Raji (cell line): ENCODE data around the gene PLG.
"Not testable (repeated sequence)": the region's sequence is repeated elsewhere in the genome, so short reads cannot be mapped to it uniquely, and the experiment has no call there.

ENCODE experiments used
- POLR2A ChIP-seq: IDR thresholded peaks from 2 replicates; pipeline ENCODE4 v1.6.1; 2011; ENCODE audit warnings: low read depth, low read length, control low read depth; ENCODE audit not compliant: insufficient read depth

The PLG gene

GRCh38 chr6:160701918-160702680 is at the start of gene PLG:
TSS of gene PLG (plus strand) at chr6:160702244. CDS start at chr6:160702305, 61 bp downstream.
- TF ChIP-seq POLR2A, result not testable (repeated sequence)

DNA sequence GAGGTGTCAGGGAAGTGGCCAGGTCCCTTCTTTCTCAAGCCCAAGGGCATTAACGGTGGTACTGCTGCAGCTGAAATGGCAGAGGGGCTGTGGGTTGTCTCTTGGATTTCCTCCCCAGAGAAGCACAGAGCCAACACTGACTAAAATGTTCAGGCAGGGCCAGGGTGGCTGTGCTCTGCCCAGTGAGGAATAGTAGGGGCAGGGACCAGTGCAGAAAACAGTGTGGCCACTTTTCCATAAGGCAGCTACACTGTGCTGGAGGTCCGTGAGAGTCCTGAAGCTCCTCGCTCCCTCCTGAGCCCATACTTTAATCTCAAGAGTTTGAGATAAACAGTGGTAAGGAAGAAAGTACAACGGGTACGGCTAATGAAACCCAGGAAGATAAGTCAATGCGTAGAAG is 42.5 kb upstream of the PLG start:
- TF ChIP-seq POLR2A, result no peak

- TF ChIP-seq POLR2A, result no peak
Measured at GRCh38 chr6:160661216-160661615, 40.8 kb upstream of the PLG start.

- no peak for TF ChIP-seq POLR2A
Measured at GRCh38 chr6:160662429-160662828, 39.6 kb upstream of the PLG start.

GRCh38 chr6:160662842-160663241 is 39.2 kb upstream of the PLG start:
- TF ChIP-seq POLR2A, result no peak

DNA sequence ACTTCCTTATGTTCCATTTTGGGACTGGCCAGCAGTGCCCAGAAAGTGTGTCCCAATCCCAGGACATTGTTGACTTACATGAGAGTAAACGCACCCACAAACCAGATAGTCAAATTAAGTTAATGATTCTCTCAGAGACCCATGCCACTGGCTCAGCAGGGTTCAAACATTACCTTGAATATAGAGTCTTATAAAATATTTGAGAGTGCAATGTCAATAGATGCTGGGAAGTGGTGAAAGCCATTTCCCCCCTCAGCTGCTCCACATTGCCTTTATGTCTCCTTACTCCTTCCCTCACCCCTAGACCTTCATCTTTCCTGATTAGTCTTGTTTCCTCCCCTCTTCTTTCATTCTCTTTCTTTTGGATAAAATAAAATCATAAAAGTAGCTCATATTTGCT is 37.8 kb upstream of the PLG start, which contains the start of gene LPA:
LPA (minus strand) TSS at position 78 of the 400 bp plus-strand sequence; CDS start at position 17, 61 bp downstream.
- TF ChIP-seq POLR2A, result not testable (repeated sequence)

- no peak for TF ChIP-seq POLR2A
Measured at GRCh38 chr6:160667639-160668481, 34.2 kb upstream of the PLG start.

DNA sequence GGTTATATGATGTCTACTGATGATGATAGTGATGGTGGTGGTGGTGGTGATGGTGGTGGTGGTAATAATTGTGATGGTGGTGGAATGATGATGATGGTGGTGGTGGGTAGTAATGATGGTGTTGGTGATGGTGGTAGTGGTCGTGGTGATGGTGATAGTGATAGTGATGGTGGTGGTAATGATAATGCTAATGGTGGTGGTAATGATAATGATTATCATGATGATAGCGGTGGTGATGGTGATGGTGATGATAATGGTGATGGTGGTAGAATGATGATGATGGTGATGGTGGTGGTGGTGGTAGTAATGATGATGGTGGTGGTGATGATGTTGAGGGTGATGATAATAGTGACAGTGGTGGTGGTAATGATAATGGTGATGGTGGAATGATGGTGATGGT is 33.5 kb upstream of the PLG start:
- TF ChIP-seq POLR2A, result no peak

- no peak for TF ChIP-seq POLR2A
Measured at GRCh38 chr6:160678230-160678629, 23.8 kb upstream of the PLG start.

DNA sequence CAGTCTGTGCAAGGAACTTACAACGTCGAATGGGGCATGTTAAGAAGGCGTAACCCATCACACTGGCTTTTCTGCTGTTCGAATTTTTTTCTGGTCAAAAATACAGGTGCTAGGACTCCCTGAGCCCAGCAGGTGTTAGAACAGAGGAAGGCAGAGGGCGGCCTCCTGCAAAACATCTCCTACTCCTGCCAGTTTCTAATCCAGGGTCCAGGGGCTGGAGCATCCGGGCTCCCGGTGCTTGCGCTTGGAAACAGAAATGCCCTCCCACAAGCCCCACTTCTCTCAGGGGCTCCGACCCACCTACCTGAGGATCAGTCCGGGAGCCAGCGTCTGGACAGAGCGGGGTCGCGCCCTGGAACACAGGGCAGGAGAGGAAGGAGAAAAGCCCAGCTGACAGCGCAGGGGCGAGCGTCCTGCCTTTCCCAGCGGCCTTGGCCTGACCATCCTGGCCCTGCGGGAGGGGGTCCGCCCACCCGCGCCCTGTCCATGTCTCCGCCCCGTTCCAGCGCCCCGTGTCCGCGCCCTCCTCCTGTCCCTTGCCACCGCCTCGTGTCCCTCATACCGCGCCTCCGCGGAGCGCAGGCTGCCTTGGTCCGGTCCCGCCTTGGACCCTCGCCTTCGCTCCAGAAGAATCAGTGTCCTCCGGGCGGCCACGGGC is 23.2 kb upstream of the PLG start:
- no peak for TF ChIP-seq POLR2A

GRCh38 chr6:160679402-160679769 is 22.7 kb upstream of the PLG start:
- TF ChIP-seq POLR2A, result no peak

DNA sequence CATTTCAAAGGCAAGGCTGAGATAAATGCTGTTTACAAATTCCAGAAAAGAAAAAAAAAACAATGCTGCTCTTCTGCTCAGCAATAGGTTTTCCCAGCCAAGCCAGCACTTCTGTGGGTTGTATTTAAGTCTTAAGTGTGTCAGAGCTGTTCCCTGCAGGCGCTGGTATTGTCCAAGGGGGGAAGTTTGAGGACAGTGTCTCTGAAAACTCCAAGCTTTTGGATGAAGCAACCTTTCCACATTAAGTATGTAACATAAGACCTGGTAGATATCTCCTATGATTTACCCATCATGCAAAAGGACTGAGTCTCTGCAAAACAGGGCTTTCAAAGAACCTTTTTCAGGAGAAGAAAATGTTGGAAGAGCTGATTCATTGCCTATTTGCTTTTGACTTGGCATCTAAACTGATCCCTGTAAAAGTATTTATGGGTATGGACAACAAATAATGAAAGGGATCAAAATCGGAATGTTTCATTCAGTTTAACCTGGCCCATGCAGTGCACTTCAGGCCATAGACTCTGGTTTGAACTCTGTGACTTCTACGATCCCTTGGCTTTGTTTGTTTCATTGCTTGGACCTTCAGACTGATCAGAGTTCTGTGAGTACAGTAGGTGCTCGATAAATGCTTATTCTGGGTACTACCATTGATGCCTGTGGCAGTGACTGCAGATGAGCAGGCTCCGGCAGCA is 16.1 kb upstream of the PLG start:
- no peak for TF ChIP-seq POLR2A

- no peak for TF ChIP-seq POLR2A
Measured at GRCh38 chr6:160690458-160690857, 11.6 kb upstream of the PLG start.

GRCh38 chr6:160691617-160692016 is 10.4 kb upstream of the PLG start:
- no peak for TF ChIP-seq POLR2A

DNA sequence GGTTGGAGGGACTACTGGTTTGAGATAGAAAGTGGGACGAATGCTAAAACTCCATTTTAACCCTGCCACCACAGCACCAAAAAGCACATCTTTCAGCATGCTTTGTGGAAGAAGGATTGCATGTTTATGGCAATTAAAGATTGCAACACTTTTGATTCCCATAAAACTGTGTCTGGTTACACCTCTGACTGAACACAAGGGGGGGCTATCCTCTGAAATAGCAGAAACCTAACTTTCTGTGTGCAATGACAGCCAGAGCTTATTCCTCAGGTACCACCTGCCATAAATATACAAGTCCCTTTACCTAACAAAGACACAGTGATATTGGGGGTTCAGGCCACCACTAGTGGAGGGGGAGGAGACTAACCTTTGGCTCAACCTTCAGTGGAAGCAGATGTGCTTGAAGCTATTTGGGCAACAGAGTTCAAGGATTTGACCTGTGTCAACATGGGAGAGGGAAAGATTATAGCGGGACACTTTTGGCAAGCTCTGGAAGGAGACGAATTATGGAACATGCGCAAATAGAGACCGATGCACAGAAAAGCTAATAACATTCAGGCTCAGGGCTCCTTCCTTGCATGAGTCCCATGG is 9.6 kb upstream of the PLG start:
- TF ChIP-seq POLR2A, result no peak

DNA sequence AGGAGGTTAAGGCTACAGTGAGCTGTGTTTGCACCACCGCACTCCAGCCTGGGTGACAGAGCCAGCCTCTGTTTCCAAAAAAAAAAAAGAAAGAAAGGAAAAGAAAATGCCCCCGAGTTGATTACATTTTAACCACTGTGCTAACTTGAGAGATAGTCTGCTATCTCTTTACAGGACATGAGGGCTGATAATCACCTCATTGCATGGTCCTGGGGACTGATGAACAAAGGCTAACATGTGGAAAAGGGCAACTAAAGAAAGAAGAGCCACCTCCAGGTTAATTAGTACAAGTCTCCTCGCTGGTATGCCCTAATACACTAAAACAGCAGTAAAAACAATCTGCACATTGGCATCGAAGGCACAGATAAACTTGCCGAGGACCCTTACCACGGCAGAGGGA is 4.2 kb upstream of the PLG start:
- TF ChIP-seq POLR2A, result no peak
